Femur (tissue), 1 donor: ENCODE results near the gene ILDR2.

Experiments used
- DNase-seq: peaks from one replicate; pipeline ENCODE4 v3.0.0-alpha.2; 2017

The ILDR2 gene

GRCh38 chr1:166920561-166921475 lies 54.5 kb downstream of the ILDR2 start:
- DNase-seq, result no peak

- DNase-seq, result no peak
These were observed 56.4 kb downstream of the ILDR2 start for GRCh38 chr1:166918956-166919316.

- DNase-seq, result no peak
These were observed 57.0 kb downstream of the ILDR2 start for GRCh38 chr1:166918088-166918955.

- DNase-seq, result no peak
These were observed 59.4 kb downstream of the ILDR2 start for GRCh38 chr1:166915941-166916340.

GRCh38 chr1:166915042-166915441 lies 60.3 kb downstream of the ILDR2 start:
- DNase-seq, result no peak

GRCh38 chr1:166914111-166914510 lies 61.2 kb downstream of the ILDR2 start:
- no peak for DNase-seq

- DNase-seq, result no peak
These were observed 63.7 kb downstream of the ILDR2 start for GRCh38 chr1:166911624-166912023.

- peak; percentile 70 for DNase-seq
These were observed 64.8 kb downstream of the ILDR2 start for GRCh38 chr1:166910396-166910994.

GRCh38 chr1:166908942-166909341 lies 66.4 kb downstream of the ILDR2 start:
- DNase-seq, result no peak

- no peak for DNase-seq
These were observed 67.6 kb downstream of the ILDR2 start for GRCh38 chr1:166907763-166908162.

- DNase-seq, result no peak
These were observed 68.3 kb downstream of the ILDR2 start for GRCh38 chr1:166907051-166907450.

- no peak for DNase-seq
These were observed 68.7 kb downstream of the ILDR2 start for GRCh38 chr1:166906647-166907046.

- DNase-seq, result no peak
These were observed 69.4 kb downstream of the ILDR2 start for GRCh38 chr1:166905900-166906299.

GRCh38 chr1:166905136-166905535 lies 70.2 kb downstream of the ILDR2 start:
- DNase-seq, result peak; percentile 56

GRCh38 chr1:166903232-166903631 lies 72.1 kb downstream of the ILDR2 start:
- DNase-seq, result no peak

- DNase-seq, result no peak
These were observed 73.1 kb downstream of the ILDR2 start for GRCh38 chr1:166902279-166902678.

- DNase-seq, result no peak
These were observed 74.4 kb downstream of the ILDR2 start for GRCh38 chr1:166900987-166901386.

- no peak for DNase-seq
These were observed 75.6 kb downstream of the ILDR2 start for GRCh38 chr1:166899769-166900168.

- no peak for DNase-seq
These were observed 79.6 kb downstream of the ILDR2 start for GRCh38 chr1:166895766-166896165.

- DNase-seq, result no peak
These were observed 85.6 kb downstream of the ILDR2 start for GRCh38 chr1:166889776-166890175.

GRCh38 chr1:166888373-166889111 lies 86.8 kb downstream of the ILDR2 start:
- no peak for DNase-seq

GRCh38 chr1:166884971-166885370 lies 90.4 kb downstream of the ILDR2 start:
- DNase-seq, result no peak
